Endothelial cell of umbilical vein (primary cell): ENCODE data around the gene PEX7. TPM values are rescaled to one million over a fixed set of nuclear protein-coding genes. Genes with fewer than 3 reads are reported as not detected.
"Not testable (repeated sequence)": the region's sequence is repeated elsewhere in the genome, so short reads cannot be mapped to it uniquely, and the experiment has no call there.

Experiments
- BruUV-seq: library from RNA; stranded (reverse); fragments of 400-500 nt; replicated peaks from 2 replicates; lab custom pipeline; 2021; lab: Mats Ljungman, UMichigan
- CTCF ChIA-PET: fragments of 300-600, 350-600 bp; sonication (Branson Sonifier 250); formaldehyde crosslinking; loops from one replicate; lab custom pipeline; 2021; ENCODE audit warnings: antibody characterized with exemption, inconsistent platforms; lab: Charles Lee
- POLR2A ChIA-PET: fragments of 300-600, 350-600 bp; sonication (Branson Sonifier 250); formaldehyde crosslinking; loops from one replicate; lab custom pipeline; 2021; ENCODE audit warnings: antibody characterized with exemption, inconsistent platforms; lab: Charles Lee
- DNase-seq: peaks from one replicate; pipeline ENCODE4 v3.0.0-alpha.2; 2011; ENCODE audit warnings: low read depth, low spot score
- FAIRE-seq: peaks from 2 replicates; lab custom pipeline; 2011; peaks lifted over from hg19 to GRCh38; lab: Jason Lieb, UNC
- H2AFZ ChIP-seq: 2 replicates; pipeline ENCODE4 v1.6.0; 2012; ENCODE audit warnings: low read depth, low read length, control low read depth, inconsistent platforms
- H3K27ac ChIP-seq: 2 replicates; pipeline ENCODE4 v1.5.1; 2011; ENCODE audit warnings: low read depth, mild to moderate bottlenecking, control low read depth, low read length, moderate library complexity; ENCODE audit not compliant: insufficient read depth
- H3K27me3 ChIP-seq, 2 experiments: 2 replicates each; pipeline versions ENCODE4 v1.6.0 to v1.6.1; 2011; ENCODE audit warnings: low read length in 2 of 2, mixed read lengths in 1 of 2; ENCODE audit not compliant: control insufficient read depth in 2 of 2, insufficient read depth in 2 of 2
- H3K36me3 ChIP-seq, 2 experiments: 2 replicates in 1 of 2; 3 replicates in 1 of 2; pipeline ENCODE4 v1.5.1; 2011; ENCODE audit warnings: low read length in 2 of 2, mild to moderate bottlenecking in 1 of 2, moderate library complexity in 1 of 2; ENCODE audit not compliant: control insufficient read depth in 2 of 2, insufficient read depth in 2 of 2; ENCODE audit errors: extremely low read depth in 1 of 2
- H3K4me1 ChIP-seq: 3 replicates; pipeline ENCODE4 v1.5.1; 2011; ENCODE audit warnings: mild to moderate bottlenecking, low read length; ENCODE audit not compliant: control insufficient read depth, insufficient read depth; ENCODE audit errors: extremely low read depth
- H3K4me2 ChIP-seq: 2 replicates; pipeline ENCODE4 v1.6.1; 2011; ENCODE audit warnings: low read length, control low read depth, mixed read lengths; ENCODE audit not compliant: insufficient read depth
- H3K4me3 ChIP-seq, 3 experiments: fragments of 200-600 bp in 1 of 3; sonication (generic), shearing (Covaris generic) in 1 of 3; replicated peaks in 1 of 3; 2 replicates each; pipeline ENCODE4 v1.5.1; 2011 to 2016; ENCODE audit warnings: control low read depth in 3 of 3, low read length in 3 of 3, mild to moderate bottlenecking in 2 of 3, inconsistent platforms in 1 of 3, low read depth in 1 of 3, moderate library complexity in 1 of 3; ENCODE audit not compliant: insufficient read depth in 1 of 3
- H3K79me2 ChIP-seq: 2 replicates; pipeline ENCODE4 v1.6.0; 2012; ENCODE audit warnings: low read length, inconsistent platforms; ENCODE audit not compliant: control insufficient read depth, insufficient read depth
- H3K9ac ChIP-seq: replicated peaks from 2 replicates; pipeline ENCODE3; 2011; ENCODE audit warnings: low read length, control low read depth; ENCODE audit not compliant: insufficient read depth; ENCODE audit errors: extremely low read depth
- H3K9me1 ChIP-seq: replicated peaks from 3 replicates; pipeline ENCODE4 v1.6.0; 2011; ENCODE audit warnings: mild to moderate bottlenecking, low read length; ENCODE audit not compliant: control insufficient read depth, insufficient read depth; ENCODE audit errors: extremely low read depth
- H3K9me3 ChIP-seq: replicated peaks from 2 replicates; pipeline ENCODE4 v1.5.1; 2012; ENCODE audit warnings: low read length, inconsistent platforms; ENCODE audit not compliant: control insufficient read depth, insufficient read depth
- H4K20me1 ChIP-seq: replicated peaks from 2 replicates; pipeline ENCODE3; 2011; ENCODE audit warnings: mild to moderate bottlenecking, low read length; ENCODE audit not compliant: control insufficient read depth, insufficient read depth; ENCODE audit errors: extremely low read depth
- CTCF ChIP-seq, 2 donors: IDR thresholded peaks; 1 replicate in 1 of 2; 2 replicates in 1 of 2; pipeline ENCODE4 v1.5.1; 2011; ENCODE audit warnings: low read length in 2 of 2, mild to moderate bottlenecking in 2 of 2, moderate library complexity in 2 of 2, control low read depth in 1 of 2, inconsistent platforms in 1 of 2, low read depth in 1 of 2; ENCODE audit not compliant: insufficient read depth in 1 of 2; ENCODE audit errors: extremely low read depth in 1 of 2
- EZH2 ChIP-seq: IDR thresholded peaks from 2 replicates; pipeline ENCODE4 v1.6.1; 2012; ENCODE audit warnings: borderline replicate concordance, low read depth, mild to moderate bottlenecking, moderate library complexity, low read length, inconsistent platforms; ENCODE audit not compliant: severe bottlenecking
- FOS ChIP-seq: IDR thresholded peaks from 2 replicates; pipeline ENCODE4 v1.6.1; 2011; ENCODE audit warnings: mild to moderate bottlenecking, low read length, moderate library complexity, borderline replicate concordance; ENCODE audit not compliant: insufficient read depth
- GATA2 ChIP-seq: IDR thresholded peaks from 2 replicates; pipeline ENCODE4 v1.7.0; 2011; ENCODE audit warnings: low read depth, mild to moderate bottlenecking, moderate library complexity, mixed read lengths, low read length; ENCODE audit not compliant: insufficient read length, insufficient read depth
- JUN ChIP-seq: IDR thresholded peaks from 2 replicates; pipeline ENCODE4 v1.6.1; 2011; ENCODE audit warnings: borderline replicate concordance, low read depth; ENCODE audit not compliant: insufficient read length, insufficient read depth
- MAX ChIP-seq: IDR thresholded peaks from 2 replicates; pipeline ENCODE4 v1.6.1; 2011; ENCODE audit not compliant: insufficient read depth, insufficient read length
- MYC ChIP-seq: IDR thresholded peaks from one replicate; pipeline ENCODE4 v1.6.1; 2011; ENCODE audit warnings: mild to moderate bottlenecking, low read depth, low read length
- POLR2A ChIP-seq: IDR thresholded peaks from 2 replicates; pipeline ENCODE4 v1.6.1; 2012; ENCODE audit warnings: low read depth, mild to moderate bottlenecking, control low read depth, low read length
- POLR2AphosphoS5 ChIP-seq: IDR thresholded peaks from 2 replicates; pipeline ENCODE4 v1.6.1; 2012; ENCODE audit warnings: low read depth, mild to moderate bottlenecking, control low read depth, low read length, moderate library complexity; ENCODE audit not compliant: insufficient read depth
- dilution Hi-C: fragments of 300-500 bp; cut with MboI; formaldehyde crosslinking; loops from one replicate; pipeline ENCODE4 v1.15.0; 2019; ENCODE audit warnings: low sequenced_read_pairs; ENCODE audit not compliant: extremely low pct_ligation_motif_present
- intact Hi-C: fragments of 100-400 bp; cut with micrococcal nuclease; formaldehyde crosslinking; loops from one replicate; pipeline ENCODE4 v1.10.0; 2022
- polyA plus RNA-seq, 4 experiments: library from polyadenylated mRNA; depleted of rRNA in 3 of 4; stranded (reverse) in 3 of 4; unstranded in 1 of 4; fragments of >200 nt; gene quantifications; 2 replicates each; pipeline versions ENCODE4 v1.2.1 to v1.2.3, GENCODE V29; 2011 to 2012; ENCODE audit warnings: missing spikeins in 1 of 4
- total RNA-seq: library from RNA; stranded (reverse); gene quantifications from 2 replicates; pipeline ENCODE4 v1.2.3, GENCODE V29; 2021

The PEX7 gene
- total and polyA plus RNA-seq, 2 donors (not counting 3 experiments of a cell fraction or from before 2014, with no cell fraction given), result 3.7 to 5.7 TPM

DNA sequence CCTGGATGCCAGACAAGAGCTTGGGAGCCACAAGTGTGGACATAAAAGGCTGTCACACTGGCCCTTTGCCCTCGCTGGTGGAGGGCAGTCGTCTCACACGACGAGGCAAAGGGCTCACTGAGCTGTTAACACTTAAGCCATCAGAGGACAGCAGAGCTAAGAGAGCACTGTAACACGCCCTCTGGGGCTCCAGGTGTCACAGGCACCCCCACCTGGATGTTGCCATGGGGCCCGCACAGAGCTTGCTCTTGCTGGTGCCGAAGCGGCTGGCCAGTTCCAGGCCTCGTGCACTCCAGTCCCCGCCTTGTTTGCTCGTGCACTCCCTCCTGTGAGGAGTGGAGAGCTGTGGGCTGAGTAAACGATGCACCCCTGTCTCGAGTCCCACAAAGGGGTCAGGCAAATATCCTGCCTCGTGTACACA, 137.1 kb downstream of the PEX7 start:
- Histone ChIP-seq H4K20me1 (no peaks in the 10 kb centered on the region), H3K9me3 (no peaks in the 10 kb centered on the region), H3K9me1 (no peaks in the 10 kb centered on the region), H3K9ac (no peak overlapping the region), H3K4me3 (no peak overlapping the region), H3K36me3 (no peaks in the 10 kb centered on the region), H3K79me2 (no peaks in the 10 kb centered on the region), H2AFZ (no peak overlapping the region), H3K27ac (no peak overlapping the region), H3K4me1 (peaks cover 2% of the 10 kb centered on the region), H3K4me2 (no peak overlapping the region), H3K27me3 (peaks cover 0 to 6% of the 10 kb centered on the region in 2 experiments)
- FAIRE-seq (no peak), DNase-seq (no peak)
- ChIA-PET CTCF (interaction anchor here (1.4 to 1.7 kb wide), 2 partner anchors 9 to 13 kb away, joined by 4 to 7 read pairs; no protein-coding TSS in a partner anchor), POLR2A (no interaction called here)
- dilution Hi-C loops (no loop called here), intact Hi-C loops (no loop called here)
- TF ChIP-seq EZH2, result no peak
- TF ChIP-seq FOS, result no peak
- no peak for TF ChIP-seq CTCF (IDR thresholded peaks at IDR 0.05; ENCODE audit: extremely low read depth in 1 of 2, insufficient read depth in 1 of 2, low read depth in 1 of 2, low read length in 2 of 2)
- no peak for TF ChIP-seq GATA2
- TF ChIP-seq MYC, result no peak
- TF ChIP-seq POLR2AphosphoS5, result no peak
- TF ChIP-seq MAX, result no peak
- TF ChIP-seq POLR2A, result no peak
- TF ChIP-seq JUN, result no peak
- BruUV-seq, result no TSS peak

DNA sequence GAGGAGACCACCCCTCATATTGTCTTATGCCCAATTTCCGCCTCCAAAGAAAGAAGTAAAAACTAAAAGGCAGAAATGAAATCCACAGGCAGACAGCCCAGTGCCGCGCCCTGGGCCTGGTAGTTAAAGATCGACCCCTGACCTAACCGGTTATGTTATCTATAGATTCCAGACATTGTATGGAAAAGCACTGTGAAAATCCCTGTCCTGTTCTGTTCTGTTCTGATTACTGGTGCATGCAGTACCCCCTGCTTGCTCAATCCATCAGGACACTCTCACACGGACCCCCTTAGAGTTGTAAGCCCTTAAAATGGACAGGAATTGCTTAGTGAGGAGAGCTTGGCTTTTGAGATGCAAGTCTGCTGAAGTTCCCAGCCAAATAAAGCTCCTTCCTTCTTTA, 137.5 kb downstream of the PEX7 start:
- H3K36me3 ChIP-seq, H3K4me3 ChIP-seq, H3K9me1 ChIP-seq, BruUV-seq, DNase-seq, H3K9ac ChIP-seq, H2AFZ ChIP-seq, POLR2A ChIA-PET, intact Hi-C loops, H3K4me2 ChIP-seq, H3K9me3 ChIP-seq, H3K27ac ChIP-seq, dilution Hi-C loops, H3K79me2 ChIP-seq, H3K4me1 ChIP-seq, H3K27me3 ChIP-seq, H4K20me1 ChIP-seq, FAIRE-seq: not testable (repeated sequence)
- CTCF ChIA-PET, result interaction anchor here (1.4 to 1.7 kb wide), 2 partner anchors 8 to 13 kb away, joined by 4 to 7 read pairs; no protein-coding TSS in a partner anchor
